IMR-90 (cell line): ENCODE measurements around the gene SERPINF2. TPM values are rescaled to one million over a fixed set of nuclear protein-coding genes. Genes with fewer than 3 reads are reported as not detected.

Experiments used
- ATAC-seq: fragments of 200-7000 bp; cut with Tn5 transposase; 2 replicates; pipeline ENCODE4 v1.9.1; 2020; ENCODE audit warnings: low read depth, mild to moderate bottlenecking, moderate library complexity
- BruUV-seq: library from RNA; stranded (reverse); fragments of 400-500 nt; replicated peaks from 2 replicates; lab custom pipeline; 2021; lab: Mats Ljungman, UMichigan
- CTCF ChIA-PET: fragments of 300-600 bp; formaldehyde crosslinking; extraction: SDS; loops from one replicate; lab custom pipeline; 2021; ENCODE audit warnings: antibody characterized with exemption; lab: Yijun Ruan, JAX
- POLR2A ChIA-PET: fragments of 300-600 bp; sonication (Branson Sonifier 250); formaldehyde crosslinking; loops from one replicate; lab custom pipeline; 2022; ENCODE audit warnings: antibody characterized with exemption; ENCODE audit not compliant: unreplicated experiment; lab: Charles Lee
- DNase-seq: peaks from one replicate; pipeline ENCODE4 v3.0.0; 2013
- H2AFZ ChIP-seq: replicated peaks from 2 replicates; pipeline ENCODE3; 2013; ENCODE audit warnings: low read length, mild to moderate bottlenecking; ENCODE audit not compliant: poor library complexity
- H2AK5ac ChIP-seq: 2 replicates; pipeline ENCODE4 v1.6.1; 2013; ENCODE audit warnings: low read depth, low read length, inconsistent platforms
- H2AK9ac ChIP-seq: replicated peaks from 2 replicates; pipeline ENCODE3; 2013; ENCODE audit warnings: mild to moderate bottlenecking, low read depth, low read length, moderate library complexity; ENCODE audit not compliant: poor library complexity
- H2BK120ac ChIP-seq: 2 replicates; pipeline ENCODE4 v1.6.1; 2013; ENCODE audit warnings: low read depth, low read length, inconsistent platforms
- H2BK15ac ChIP-seq: 3 replicates; pipeline ENCODE4 v1.6.1; 2013; ENCODE audit warnings: low read depth, low read length, inconsistent platforms
- H2BK20ac ChIP-seq: 2 replicates; pipeline ENCODE4 v1.6.1; 2013; ENCODE audit warnings: low read depth, mild to moderate bottlenecking, inconsistent platforms, low read length, moderate library complexity
- H2BK5ac ChIP-seq: 2 replicates; pipeline ENCODE4 v1.6.1; 2013; ENCODE audit warnings: mild to moderate bottlenecking, low read depth, low read length, inconsistent platforms; ENCODE audit not compliant: poor library complexity, severe bottlenecking
- H3K14ac ChIP-seq: replicated peaks from 2 replicates; pipeline ENCODE4 v1.6.1; 2013; ENCODE audit warnings: low read depth, low read length, inconsistent platforms
- H3K18ac ChIP-seq: 2 replicates; pipeline ENCODE4 v1.6.1; 2013; ENCODE audit warnings: low read depth, low read length, control low read depth
- H3K23ac ChIP-seq: 2 replicates; pipeline ENCODE4 v1.6.1; 2013; ENCODE audit warnings: low read depth, low read length, inconsistent platforms
- H3K27ac ChIP-seq: 2 replicates; pipeline ENCODE4 v1.5.1; 2013; ENCODE audit warnings: mild to moderate bottlenecking, control low read depth, low read length; ENCODE audit not compliant: insufficient read depth
- H3K27me3 ChIP-seq: 2 replicates; pipeline ENCODE4 v1.6.1; 2013; ENCODE audit warnings: low read length; ENCODE audit not compliant: control insufficient read depth, insufficient read depth
- H3K36me3 ChIP-seq: 2 replicates; pipeline ENCODE4 v1.6.1; 2013; ENCODE audit warnings: low read length, mixed read lengths; ENCODE audit not compliant: control insufficient read depth, insufficient read depth
- H3K4ac ChIP-seq: 2 replicates; pipeline ENCODE4 v1.6.1; 2013; ENCODE audit warnings: low read depth, low read length, inconsistent platforms
- H3K4me1 ChIP-seq: 2 replicates; pipeline ENCODE4 v1.6.1; 2013; ENCODE audit warnings: low read length, mixed read lengths; ENCODE audit not compliant: control insufficient read depth, insufficient read depth
- H3K4me2 ChIP-seq: 2 replicates; pipeline ENCODE4 v1.6.1; 2013; ENCODE audit warnings: low read depth, mild to moderate bottlenecking, control low read depth, low read length, moderate library complexity
- H3K4me3 ChIP-seq: 2 replicates; pipeline ENCODE4 v1.5.1; 2013; ENCODE audit warnings: low read depth, mild to moderate bottlenecking, control low read depth, low read length, moderate library complexity; ENCODE audit not compliant: insufficient read depth
- H3K56ac ChIP-seq: 2 replicates; pipeline ENCODE4 v1.6.1; 2013; ENCODE audit warnings: low read length, inconsistent platforms; ENCODE audit not compliant: insufficient read depth; ENCODE audit errors: extremely low read depth
- H3K79me1 ChIP-seq, 2 experiments: 2 replicates each; pipeline ENCODE4 v1.6.1; 2013; ENCODE audit warnings: low read length in 2 of 2, inconsistent platforms in 1 of 2, low read depth in 1 of 2
- H3K9ac ChIP-seq: 2 replicates; pipeline ENCODE4 v1.6.1; 2013; ENCODE audit warnings: low read depth, low read length, control low read depth
- H3K9me1 ChIP-seq: 2 replicates; pipeline ENCODE4 v1.6.1; 2013; ENCODE audit warnings: low read length, inconsistent platforms; ENCODE audit not compliant: insufficient read depth
- H3K9me3 ChIP-seq: 2 replicates; pipeline ENCODE4 v1.6.1; 2013; ENCODE audit warnings: low read length; ENCODE audit not compliant: control insufficient read depth, insufficient read depth
- H4K20me1 ChIP-seq: 2 replicates; pipeline ENCODE4 v1.6.1; 2013; ENCODE audit warnings: low read length, inconsistent platforms; ENCODE audit not compliant: insufficient read depth
- H4K5ac ChIP-seq: 2 replicates; pipeline ENCODE4 v1.6.1; 2013; ENCODE audit warnings: mild to moderate bottlenecking, low read depth, low read length, control low read depth
- H4K8ac ChIP-seq, 2 experiments: 2 replicates each; pipeline ENCODE4 v1.6.1; 2013; ENCODE audit warnings: low read depth in 2 of 2, low read length in 2 of 2, control low read depth in 1 of 2, inconsistent platforms in 1 of 2
- H4K91ac ChIP-seq: 2 replicates; pipeline ENCODE4 v1.6.1; 2013; ENCODE audit warnings: low read depth, low read length, inconsistent platforms; ENCODE audit not compliant: insufficient read depth
- BHLHE40 ChIP-seq: fragments of 150-350 bp; IDR thresholded peaks from 2 replicates; pipeline ENCODE4 v1.6.1; 2016; ENCODE audit warnings: mild to moderate bottlenecking, low read depth, low read length
- CEBPB ChIP-seq: IDR thresholded peaks from 2 replicates; pipeline ENCODE4 v1.6.1; 2012; ENCODE audit warnings: low read depth, low read length, improper control_type of control experiment
- CHD1 ChIP-seq: IDR thresholded peaks from 2 replicates; pipeline ENCODE4 v1.6.1; 2012; ENCODE audit warnings: low read depth, low read length, improper control_type of control experiment
- CTCF ChIP-seq: conservative IDR thresholded peaks from 2 replicates; pipeline ENCODE4 v1.5.1; 2012; ENCODE audit warnings: mild to moderate bottlenecking, low read depth, low read length, improper control_type of control experiment
- ELK1 ChIP-seq: fragments of 150-350 bp; IDR thresholded peaks from 2 replicates; pipeline ENCODE4 v1.6.1; 2016; ENCODE audit warnings: low read depth, mild to moderate bottlenecking, low read length, moderate library complexity, borderline replicate concordance
- FOS ChIP-seq: fragments of 150-350 bp; IDR thresholded peaks from 2 replicates; pipeline ENCODE4 v1.6.1; 2016; ENCODE audit warnings: low read depth, low read length
- MAFK ChIP-seq: IDR thresholded peaks from 2 replicates; pipeline ENCODE4 v1.6.1; 2012; ENCODE audit warnings: low read depth, low read length, improper control_type of control experiment
- MAZ ChIP-seq: IDR thresholded peaks from 2 replicates; pipeline ENCODE4 v1.6.1; 2012; ENCODE audit warnings: low read depth, mild to moderate bottlenecking, low read length, improper control_type of control experiment, moderate library complexity, borderline replicate concordance
- MXI1 ChIP-seq: IDR thresholded peaks from 2 replicates; pipeline ENCODE4 v1.6.1; 2012; ENCODE audit warnings: low read depth, mild to moderate bottlenecking, low read length, moderate library complexity, borderline replicate concordance
- NFE2L2 ChIP-seq: fragments of 150-350 bp; IDR thresholded peaks from 2 replicates; pipeline ENCODE4 v1.6.1; 2016; ENCODE audit warnings: low read depth, mild to moderate bottlenecking, low read length
- POLR2A ChIP-seq: IDR thresholded peaks from 2 replicates; pipeline ENCODE4 v1.6.1; 2012; ENCODE audit warnings: mild to moderate bottlenecking, low read depth, low read length
- RAD21 ChIP-seq: IDR thresholded peaks from 2 replicates; pipeline ENCODE4 v1.6.1; 2012; ENCODE audit warnings: low read length, improper control_type of control experiment
- RCOR1 ChIP-seq: IDR thresholded peaks from 2 replicates; pipeline ENCODE4 v1.6.1; 2012; ENCODE audit warnings: mild to moderate bottlenecking, low read length, improper control_type of control experiment; ENCODE audit not compliant: insufficient replicate concordance
- RFX5 ChIP-seq: IDR thresholded peaks from 2 replicates; pipeline ENCODE4 v1.8.0; 2012; ENCODE audit warnings: low read depth, mild to moderate bottlenecking, low read length, moderate library complexity
- SMC3 ChIP-seq: fragments of 150-350 bp; IDR thresholded peaks from 2 replicates; pipeline ENCODE4 v1.6.1; 2016; ENCODE audit warnings: low read depth, mild to moderate bottlenecking, antibody characterized with exemption, low read length, moderate library complexity
- USF2 ChIP-seq: fragments of 150-350 bp; IDR thresholded peaks from 2 replicates; pipeline ENCODE4 v1.6.1; 2017; ENCODE audit warnings: mild to moderate bottlenecking, antibody characterized with exemption, low read length, low read depth
- WGBS, 2 experiments: methylation state at CpG; one replicate each; pipeline versions ENCODE4 v1.1.5 to v1.1.7; 2013; ENCODE audit warnings: missing lambda C conversion rate in 2 of 2; ENCODE audit not compliant: insufficient read length in 1 of 2; ENCODE audit errors: extremely low coverage in 2 of 2; 5-methylcytosine and 5-hydroxymethylcytosine counted together
- dilution Hi-C: fragments of 300-500 bp; cut with HindIII; formaldehyde crosslinking; loops from one replicate; pipeline ENCODE4 v1.14.3; 2018; ENCODE audit warnings: low sequenced_read_pairs; ENCODE audit not compliant: unreplicated experiment
- in situ Hi-C: fragments of 300-500 bp; cut with MboI; formaldehyde crosslinking; loops from 3 replicates; pipeline ENCODE4 v1.14.3; 2019; ENCODE audit warnings: low sequenced_read_pairs, inconsistent platforms, mixed read lengths
- intact Hi-C: fragments of 100-400 bp; cut with micrococcal nuclease; formaldehyde crosslinking; loops from 2 replicates; pipeline ENCODE4 v1.10.0; 2022
- polyA plus RNA-seq, 3 experiments: library from polyadenylated mRNA; depleted of rRNA; stranded (reverse); fragments of >200 nt; gene quantifications; 2 replicates each; pipeline ENCODE4 v1.2.3, GENCODE V29; 2012; ENCODE audit warnings: low replicate concordance in 1 of 3
- total RNA-seq: library from RNA; depleted of rRNA; stranded (reverse); fragments of >200 nt; gene quantifications from 2 replicates; pipeline ENCODE4 v1.2.3, GENCODE V29; 2012

Gene SERPINF2
- total and polyA plus RNA-seq, 2 of the 4 experiments (the other 2 are of a cell fraction), result not detected

- Histone ChIP-seq H3K4me1 (peaks cover 25% of the 10 kb centered on the region), H3K79me1 (peaks cover 0 to 56% of the 10 kb centered on the region in 2 experiments; a peak in 2 of 4 replicates), H3K27me3 (no peaks in the 10 kb centered on the region), H3K4me2 (no peak overlapping the region), H3K18ac (no peak overlapping the region; the same call in 1 of the 2 replicates), H3K56ac (peak overlapping the region; percentile 73; the same call in 1 of the 2 replicates), H2BK20ac (no peak overlapping the region), H3K9me1 (peaks cover 12% of the 10 kb centered on the region), H3K4ac (peak overlapping the region; percentile 76), H3K36me3 (peaks cover 32% of the 10 kb centered on the region), H2BK5ac (peak overlapping the region; percentile 96), H3K27ac (peak overlapping the region; percentile 98), H3K9me3 (no peaks in the 10 kb centered on the region), H3K23ac (peak overlapping the region; percentile 58; the same call in 1 of the 2 replicates), H2BK120ac (peak overlapping the region; percentile 60; the same call in 1 of the 2 replicates), H2BK15ac (no peak overlapping the region), H3K14ac (peak overlapping the region; percentile 94), H2AK5ac (peak overlapping the region; percentile 85), H4K5ac (no peak overlapping the region), H3K9ac (peak overlapping the region; percentile 92), H3K4me3 (peak overlapping the region; percentile 78), H4K8ac (peak overlapping the region in 1 of 2 experiments; percentile 68; a peak in 2 of 4 replicates), H4K91ac (peak overlapping the region; percentile 82), H2AFZ (peak overlapping the region; percentile 75), H2AK9ac (peak overlapping the region; percentile 99), H4K20me1 (peaks cover 48% of the 10 kb centered on the region)
- POLR2A ChIA-PET, result interaction anchor here (0.6 to 2.2 kb wide), 4 partner anchors 68 to 498 kb away, joined by 4 to 11 read pairs (median 4); partner anchors contain the start of genes RPA1 and SMYD4
- DNase-seq, result no peak
- no TSS peak for BruUV-seq
- intact Hi-C loops (loop anchor here (2.0 to 5.0 kb wide), 3 partner anchors 31 to 327 kb away; partner anchors contain the start of genes OVCA2, PRPF8 and SMYD4), in situ Hi-C loops (loop anchor here (25.0 kb wide), 1 partner anchor 322 kb away; the partner anchor contains the start of genes DPH1, OVCA2 and RTN4RL1), dilution Hi-C loops (no loop called here)
- CTCF ChIA-PET, result interaction anchor here (1.0 kb wide), 1 partner anchor 66 kb away, joined by 5 read pairs; the partner anchor contains the start of gene RILP
- no peak for ATAC-seq
- TF ChIP-seq CTCF (no peak), MAFK (no peak), MXI1 (no peak), USF2 (no peak), FOS (no peak), NFE2L2 (no peak), ELK1 (no peak), MAZ (no peak), RAD21 (no peak), RFX5 (no peak), POLR2A (no peak), CEBPB (no peak), CHD1 (no peak), RCOR1 (no peak), SMC3 (no peak), BHLHE40 (no peak)
- whole genome bisulfite sequencing, 2 experiments, result no CpG with 5 or more reads among the region's 23 CpGs
These were observed 26.9 kb upstream of the SERPINF2 start for GRCh38 chr17:1715803-1716075.
